H1 (cell line): ENCODE results near the gene NUDCD2. TPM values are rescaled to one million over a fixed set of nuclear protein-coding genes. Genes with fewer than 3 reads are reported as not detected.

ENCODE experiments used
- CTCF ChIA-PET: fragments of 300-600 bp; sonication (Branson Sonifier 250); formaldehyde crosslinking; loops from one replicate; lab custom pipeline; 2021; ENCODE audit not compliant: partially characterized antibody; lab: Charles Lee
- POLR2A ChIA-PET: fragments of 300-600 bp; sonication (Branson Sonifier 250); formaldehyde crosslinking; loops from one replicate; lab custom pipeline; 2021; ENCODE audit warnings: inconsistent platforms; ENCODE audit not compliant: partially characterized antibody; lab: Charles Lee
- DNase-seq, 2 experiments: peaks; one replicate each; pipeline versions ENCODE4 v3.0.0 to v3.0.0-alpha.2; 2010 to 2022; ENCODE audit warnings: low spot score in 2 of 2, low read depth in 1 of 2, mixed read lengths in 1 of 2
- FAIRE-seq: peaks from 2 replicates; lab custom pipeline; 2011; peaks lifted over from hg19 to GRCh38; lab: Jason Lieb, UNC
- H2AFZ ChIP-seq: 2 replicates; pipeline ENCODE4 v1.8.1; 2012; ENCODE audit warnings: low read length, inconsistent platforms
- H2AK5ac ChIP-seq: 2 replicates; pipeline ENCODE4 v1.6.1; 2013; ENCODE audit warnings: low read depth, low read length
- H2BK120ac ChIP-seq: replicated peaks from 2 replicates; pipeline ENCODE3; 2013; ENCODE audit warnings: low read depth, low read length, inconsistent platforms
- H2BK12ac ChIP-seq: 2 replicates; pipeline ENCODE4 v1.6.1; 2013; ENCODE audit warnings: low read depth, low read length
- H2BK15ac ChIP-seq: 2 replicates; pipeline ENCODE4 v1.6.1; 2013; ENCODE audit warnings: low read length
- H2BK20ac ChIP-seq: 2 replicates; pipeline ENCODE4 v1.6.1; 2013; ENCODE audit warnings: low read length
- H2BK5ac ChIP-seq: 2 replicates; pipeline ENCODE4 v1.6.1; 2013; ENCODE audit warnings: low read depth, low read length
- H3K14ac ChIP-seq: 2 replicates; pipeline ENCODE4 v1.6.1; 2013; ENCODE audit warnings: inconsistent platforms; ENCODE audit not compliant: insufficient read length
- H3K18ac ChIP-seq: 2 replicates; pipeline ENCODE4 v1.6.1; 2013; ENCODE audit warnings: low read length; ENCODE audit errors: extremely low read depth
- H3K23ac ChIP-seq: 2 replicates; pipeline ENCODE4 v1.6.1; 2013; ENCODE audit warnings: inconsistent platforms; ENCODE audit not compliant: insufficient read length
- H3K23me2 ChIP-seq: 2 replicates; pipeline ENCODE4 v1.6.1; 2013; ENCODE audit warnings: low read depth, low read length
- H3K27ac ChIP-seq: 2 replicates; pipeline ENCODE4 v1.6.1; 2011; ENCODE audit warnings: low read depth, low read length, inconsistent platforms
- H3K27me3 ChIP-seq, 4 experiments: replicated peaks in 1 of 4; 1 replicate in 1 of 4; 2 replicates in 3 of 4; pipeline versions ENCODE4 v1.6.1 to v1.8.1; 2011 to 2013; ENCODE audit warnings: low read length in 3 of 4, mild to moderate bottlenecking in 3 of 4, inconsistent platforms in 2 of 4, mixed read lengths in 2 of 4, moderate library complexity in 1 of 4; ENCODE audit not compliant: control insufficient read depth in 3 of 4, insufficient read depth in 3 of 4; ENCODE audit errors: extremely low read depth in 1 of 4
- H3K36me3 ChIP-seq, 4 experiments: 2 replicates each; pipeline versions ENCODE4 v1.6.1 to v1.8.1; 2011 to 2013; ENCODE audit warnings: mild to moderate bottlenecking in 4 of 4, low read length in 3 of 4, moderate library complexity in 2 of 4, control low read depth in 1 of 4, inconsistent platforms in 1 of 4; ENCODE audit not compliant: insufficient read depth in 4 of 4, control insufficient read depth in 2 of 4
- H3K4ac ChIP-seq: replicated peaks from 2 replicates; pipeline ENCODE3; 2013; ENCODE audit warnings: low read length, low read depth, mixed read lengths, inconsistent platforms; ENCODE audit not compliant: insufficient read length
- H3K4me1 ChIP-seq, 4 experiments: replicated peaks in 1 of 4; 1 replicate in 1 of 4; 2 replicates in 3 of 4; pipeline versions ENCODE4 v1.6.1 to v1.8.1; 2011 to 2013; ENCODE audit warnings: low read length in 3 of 4, inconsistent platforms in 2 of 4, mixed read lengths in 1 of 4; ENCODE audit not compliant: insufficient read depth in 4 of 4, control insufficient read depth in 3 of 4
- H3K4me2 ChIP-seq, 2 experiments: 2 replicates each; pipeline versions ENCODE4 v1.6.1 to v1.8.1; 2011 to 2013; ENCODE audit warnings: low read depth in 2 of 2, low read length in 2 of 2, control low read depth in 1 of 2, inconsistent platforms in 1 of 2, mild to moderate bottlenecking in 1 of 2; ENCODE audit not compliant: insufficient read depth in 1 of 2
- H3K4me3 ChIP-seq, 4 experiments: fragments of 200-600, 300-600 bp in 1 of 4; sonication (generic), shearing (Covaris generic), sonication (Bioruptor Twin) in 1 of 4; 2 replicates each; pipeline versions ENCODE4 v1.5.1 to v1.8.1; 2011 to 2016; ENCODE audit warnings: low read length in 4 of 4, low read depth in 3 of 4, control low read depth in 2 of 4, inconsistent platforms in 2 of 4, mild to moderate bottlenecking in 2 of 4, mixed read lengths in 1 of 4, moderate library complexity in 1 of 4; ENCODE audit not compliant: insufficient read depth in 2 of 4; ENCODE audit errors: extremely low read depth in 1 of 4
- H3K56ac ChIP-seq: replicated peaks from 2 replicates; pipeline ENCODE3; 2013; ENCODE audit warnings: low read depth, mild to moderate bottlenecking, mixed read lengths, low read length, inconsistent platforms; ENCODE audit not compliant: insufficient read length
- H3K79me1 ChIP-seq: 2 replicates; pipeline ENCODE4 v1.6.1; 2013; ENCODE audit warnings: low read depth, low read length, control low read depth
- H3K79me2 ChIP-seq, 2 experiments: 2 replicates each; pipeline versions ENCODE4 v1.6.1 to v1.8.1; 2012 to 2013; ENCODE audit warnings: low read length in 2 of 2, mild to moderate bottlenecking in 2 of 2, inconsistent platforms in 1 of 2; ENCODE audit not compliant: insufficient read depth in 2 of 2, control insufficient read depth in 1 of 2
- H3K9ac ChIP-seq, 4 experiments: replicated peaks in 1 of 4; 1 replicate in 1 of 4; 2 replicates in 3 of 4; pipeline versions ENCODE4 v1.6.1 to v1.8.1; 2011 to 2013; ENCODE audit warnings: low read depth in 3 of 4, low read length in 3 of 4, control low read depth in 2 of 4, mild to moderate bottlenecking in 2 of 4, moderate library complexity in 2 of 4, inconsistent platforms in 1 of 4; ENCODE audit errors: extremely low read depth in 1 of 4
- H3K9me3 ChIP-seq, 2 experiments: 2 replicates each; pipeline versions ENCODE4 v1.6.1 to v1.8.1; 2012 to 2013; ENCODE audit warnings: mild to moderate bottlenecking in 2 of 2, moderate library complexity in 2 of 2, control low read depth in 1 of 2, inconsistent platforms in 1 of 2, low read depth in 1 of 2, low read length in 1 of 2, mixed read lengths in 1 of 2; ENCODE audit not compliant: insufficient read depth in 2 of 2
- H4K20me1 ChIP-seq, 2 experiments: replicated peaks in 1 of 2; 2 replicates each; pipeline versions ENCODE3 to v1.8.1; 2011 to 2013; ENCODE audit warnings: inconsistent platforms in 2 of 2, low read length in 2 of 2, mild to moderate bottlenecking in 1 of 2; ENCODE audit not compliant: insufficient read depth in 2 of 2, control insufficient read depth in 1 of 2
- H4K5ac ChIP-seq: 2 replicates; pipeline ENCODE4 v1.6.1; 2013; ENCODE audit warnings: low read length, low read depth, mixed read lengths, inconsistent platforms; ENCODE audit not compliant: insufficient read length
- H4K8ac ChIP-seq: 2 replicates; pipeline ENCODE4 v1.8.0; 2013; ENCODE audit warnings: mild to moderate bottlenecking, moderate library complexity, low read length, inconsistent platforms; ENCODE audit not compliant: insufficient read depth; ENCODE audit errors: extremely low read depth
- H4K91ac ChIP-seq: replicated peaks from 2 replicates; pipeline ENCODE3; 2013; ENCODE audit warnings: low read length, mixed read lengths, inconsistent platforms; ENCODE audit not compliant: insufficient read length
- FOSL1 ChIP-seq: IDR thresholded peaks from 2 replicates; pipeline ENCODE4 v1.6.1; 2011; ENCODE audit warnings: mild to moderate bottlenecking, low read depth, low read length, moderate library complexity; ENCODE audit not compliant: insufficient read depth
- SP4 ChIP-seq: IDR thresholded peaks from 2 replicates; pipeline ENCODE4 v1.6.1; 2012; ENCODE audit warnings: low read length, inconsistent platforms
- YY1 ChIP-seq: IDR thresholded peaks from 2 replicates; pipeline ENCODE4 v1.6.1; 2011; ENCODE audit warnings: low read depth, mild to moderate bottlenecking, low read length
- polyA plus RNA-seq, 7 experiments: library from polyadenylated mRNA; depleted of rRNA in 3 of 7; stranded (reverse) in 5 of 7; unstranded in 2 of 7; fragments of >200 nt in 5 of 7; fragments of 200-250 nt in 2 of 7; gene quantifications; 1 replicate in 5 of 7; 2 replicates in 1 of 7; 4 replicates in 1 of 7; pipeline versions ENCODE4 v1.2.1 to v1.2.3, GENCODE V29; 2011 to 2013; ENCODE audit warnings: missing spikeins in 2 of 7, mixed read lengths in 2 of 7
- total RNA-seq: library from RNA; stranded (reverse); fragmentation: NEBNext Ultra II Directional; extraction: Animal tissue kit (Norgen Biotek cat#: 25700); gene quantifications from 2 replicates; pipeline ENCODE4 v1.2.1, GENCODE V29; 2021

The NUDCD2 gene
- total and polyA plus RNA-seq, 2 of the 8 experiments (the other 6 are each of a cell fraction or from before 2014, with no cell fraction given) = 12.2 to 59.5 TPM

- no peak overlapping the region for H4K91ac ChIP-seq
- H3K9me3 ChIP-seq = no peaks in the 10 kb centered on the region
- no peak overlapping the region for H2BK20ac ChIP-seq
- no peak overlapping the region for H3K56ac ChIP-seq
- DNase-seq (no peak), FAIRE-seq (no peak)
- no peak overlapping the region for H2BK15ac ChIP-seq
- peaks cover 5 to 38% of the 10 kb centered on the region in 2 experiments; a peak in 3 of 4 replicates for H3K79me2 ChIP-seq
- H2AFZ ChIP-seq = no peak overlapping the region
- no peak overlapping the region for H2BK12ac ChIP-seq
- H3K23ac ChIP-seq = no peak overlapping the region
- no peak overlapping the region for H4K5ac ChIP-seq
- H3K9ac ChIP-seq = no peak overlapping the region
- no peak overlapping the region for H3K27ac ChIP-seq
- peaks cover 0 to 7% (median 2%) of the 10 kb centered on the region in 4 experiments; a peak in 4 of 7 replicates for H3K4me1 ChIP-seq
- no peak overlapping the region for H2BK5ac ChIP-seq
- no peak overlapping the region for H3K18ac ChIP-seq
- H4K8ac ChIP-seq = no peak overlapping the region
- H3K4me2 ChIP-seq = no peak overlapping the region
- no peaks in the 10 kb centered on the region; the same call in 1 of the 2 replicates for H3K79me1 ChIP-seq
- H3K14ac ChIP-seq = no peak overlapping the region
- H3K23me2 ChIP-seq = peaks cover 5% of the 10 kb centered on the region; the same call in 1 of the 2 replicates
- TF ChIP-seq SP4 (no peak), YY1 (no peak), FOSL1 (no peak)
- no peaks in the 10 kb centered on the region for H3K27me3 ChIP-seq
- ChIA-PET POLR2A (interaction anchor here (0.7 to 9.6 kb wide), 4 partner anchors 14 to 766 kb away, joined by 4 to 189 read pairs (median 68); partner anchors contain the start of genes CCNG1 and MAT2B), CTCF (no interaction called here)
- H2BK120ac ChIP-seq = no peak overlapping the region
- H3K4me3 ChIP-seq = no peak overlapping the region
- H3K4ac ChIP-seq = no peak overlapping the region
- H3K36me3 ChIP-seq = peaks cover 2 to 37% (median 14%) of the 10 kb centered on the region in 4 experiments; a peak in 6 of 8 replicates
- no peak overlapping the region for H2AK5ac ChIP-seq
- H4K20me1 ChIP-seq = no peaks in the 10 kb centered on the region
These were observed 3.1 kb upstream of the NUDCD2 start for GRCh38 chr5:163463063-163463435.
